HEK293 (cell line): ENCODE data around the gene ZDHHC13.

ENCODE experiments used
- CTCF ChIA-PET: fragments of 350-600 bp; formaldehyde crosslinking; extraction: SDS; loops from one replicate; lab custom pipeline; 2021; ENCODE audit warnings: antibody characterized with exemption; lab: Yijun Ruan, JAX
- POLR2A ChIA-PET: fragments of 300-600 bp; formaldehyde crosslinking; extraction: SDS; loops from one replicate; lab custom pipeline; 2020; ENCODE audit warnings: antibody characterized with exemption, inconsistent platforms; lab: Yijun Ruan, JAX
- H3K27ac ChIP-seq: fragments of 200-500 bp; sonication (Bioruptor generic); 2 replicates; pipeline ENCODE4 v1.5.1; 2014; ENCODE audit warnings: low read depth, low read length, control low read depth, inconsistent platforms; ENCODE audit errors: extremely low read depth
- H3K36me3 ChIP-seq, 2 experiments: fragments of 200-500 bp in 1 of 2; sonication (Bioruptor generic) in 1 of 2; 1 replicate in 1 of 2; 2 replicates in 1 of 2; pipeline ENCODE4 v1.5.1; 2014 to 2017; ENCODE audit warnings: inconsistent platforms in 2 of 2, low read length in 2 of 2; ENCODE audit not compliant: control insufficient read depth in 2 of 2, insufficient read depth in 1 of 2
- H3K4me1 ChIP-seq: fragments of 200-500 bp; sonication (Bioruptor generic); 2 replicates; pipeline ENCODE4 v1.5.1; 2014; ENCODE audit warnings: mild to moderate bottlenecking, low read length, inconsistent platforms; ENCODE audit not compliant: control insufficient read depth, insufficient read depth
- H3K4me3 ChIP-seq: 2 replicates; pipeline ENCODE4 v1.5.1; 2011; ENCODE audit warnings: low read depth, mild to moderate bottlenecking, control low read depth, low read length, moderate library complexity
- H3K9me3 ChIP-seq: fragments of 200-500 bp; sonication (Bioruptor generic); 2 replicates; pipeline ENCODE4 v1.5.1; 2014; ENCODE audit warnings: low read depth, low read length, inconsistent platforms; ENCODE audit not compliant: control insufficient read depth, insufficient read depth
- EGR2 ChIP-seq: fragments of 450-650 bp; formaldehyde crosslinking; IDR thresholded peaks from 2 replicates; pipeline ENCODE4 v1.5.1; 2016; ENCODE audit warnings: low read depth, missing biosample characterization, missing genetic modification characterization
- FEZF1 ChIP-seq: fragments of 450-650 bp; formaldehyde crosslinking; IDR thresholded peaks from 2 replicates; pipeline ENCODE4 v1.5.1; 2016; ENCODE audit warnings: missing biosample characterization, missing genetic modification characterization
- MEIS1 ChIP-seq: sonication (generic); formaldehyde crosslinking; IDR thresholded peaks from 2 replicates; pipeline ENCODE4 v1.8.1; 2022; ENCODE audit warnings: missing genetic modification reagents, mild to moderate bottlenecking, borderline replicate concordance
- OSR2 ChIP-seq: fragments of 450-650 bp; formaldehyde crosslinking; IDR thresholded peaks from 2 replicates; pipeline ENCODE4 v1.5.1; 2016; ENCODE audit warnings: missing biosample characterization, missing genetic modification characterization
- SCRT2 ChIP-seq: fragments of 450-650 bp; formaldehyde crosslinking; IDR thresholded peaks from 2 replicates; pipeline ENCODE4 v1.5.1; 2016; ENCODE audit warnings: missing biosample characterization, missing genetic modification characterization
- SP2 ChIP-seq: fragments of 450-650 bp; formaldehyde crosslinking; IDR thresholded peaks from 2 replicates; pipeline ENCODE4 v1.5.1; 2016; ENCODE audit warnings: missing biosample characterization, missing genetic modification characterization
- SP7 ChIP-seq: fragments of 450-650 bp; formaldehyde crosslinking; IDR thresholded peaks from 2 replicates; pipeline ENCODE4 v1.5.1; 2016; ENCODE audit warnings: missing biosample characterization, missing genetic modification characterization
- ZBTB17 ChIP-seq: fragments of 450-650 bp; formaldehyde crosslinking; IDR thresholded peaks from 2 replicates; pipeline ENCODE4 v1.5.1; 2016; ENCODE audit warnings: missing biosample characterization, missing genetic modification characterization
- ZBTB7A ChIP-seq: fragments of 450-650 bp; formaldehyde crosslinking; IDR thresholded peaks from 2 replicates; pipeline ENCODE4 v1.5.1; 2016; ENCODE audit warnings: low read depth, missing biosample characterization, missing genetic modification characterization
- ZNF239 ChIP-seq: fragments of 450-650 bp; formaldehyde crosslinking; IDR thresholded peaks from 2 replicates; pipeline ENCODE4 v1.5.1; 2016; ENCODE audit warnings: missing biosample characterization, missing genetic modification characterization
- ZNF248 ChIP-seq: fragments of 450-650 bp; formaldehyde crosslinking; IDR thresholded peaks from 2 replicates; pipeline ENCODE4 v1.5.1; 2017; ENCODE audit warnings: missing biosample characterization, missing genetic modification characterization
- ZNF362 ChIP-seq: fragments of 450-650 bp; formaldehyde crosslinking; IDR thresholded peaks from 2 replicates; pipeline ENCODE4 v1.5.1; 2016; ENCODE audit warnings: missing biosample characterization, missing genetic modification characterization
- ZNF37A ChIP-seq: fragments of 450-650 bp; IDR thresholded peaks from 2 replicates; pipeline ENCODE4 v1.5.1; 2018; ENCODE audit warnings: missing biosample characterization, missing genetic modification characterization
- ZNF629 ChIP-seq: fragments of 450-650 bp; formaldehyde crosslinking; IDR thresholded peaks from 2 replicates; pipeline ENCODE4 v1.5.1; 2017; ENCODE audit warnings: missing biosample characterization, missing genetic modification characterization
- ZNF830 ChIP-seq: fragments of 450-650 bp; IDR thresholded peaks from 2 replicates; pipeline ENCODE4 v1.5.0; 2018; ENCODE audit warnings: missing biosample characterization, missing genetic modification characterization, low read depth, mild to moderate bottlenecking, moderate library complexity
- ZNF843 ChIP-seq: fragments of 450-650 bp; formaldehyde crosslinking; IDR thresholded peaks from 2 replicates; pipeline ENCODE4 v1.5.1; 2016; ENCODE audit warnings: missing biosample characterization, missing genetic modification characterization
- TF ChIP-seq, protein P1 (sequence below): fragments of 450-650 bp; formaldehyde crosslinking; IDR thresholded peaks from 2 replicates; pipeline ENCODE4 v1.5.1; 2017; ENCODE audit warnings: missing biosample characterization, missing genetic modification characterization

Gene ZDHHC13

GRCh38 chr11:19101796-19102520 lies 15.0 kb upstream of the ZDHHC13 start:
- ChIA-PET CTCF (interaction anchor here (0.6 to 1.3 kb wide), 4 partner anchors 22 to 692 kb away, joined by 3 to 8 read pairs (median 4); no protein-coding TSS in a partner anchor), POLR2A (no interaction called here)
- Histone ChIP-seq H3K36me3 (no peaks in the 10 kb centered on the region), H3K9me3 (no peaks in the 10 kb centered on the region), H3K4me3 (no peak overlapping the region), H3K4me1 (0 out of 2 replicates have a peak, but pooled peaks cover 3% of the 10 kb centered on the region), H3K27ac (no peak overlapping the region)
- TF ChIP-seq ZBTB17 (tag by site-specific recombination) (peak; percentile 18; the same call in 1 of the 2 replicates), EGR2 (tag by site-specific recombination) (no peak), ZNF362 (tag by site-specific recombination) (0 out of 2 replicates have a peak, but pooled peaks have one; percentile 58), ZNF629 (tag by site-specific recombination) (peak; percentile 41; the same call in 1 of the 2 replicates), SP7 (tag by site-specific recombination) (peak; percentile 66), ZNF843 (no peak), MEIS1 (CRISPR knock-in tag) (0 out of 2 replicates have a peak, but pooled peaks have one; percentile 38), FEZF1 (tag by site-specific recombination) (no peak), SCRT2 (peak; percentile 88), OSR2 (peak; percentile 41; the same call in 1 of the 2 replicates)
- TF ChIP-seq, protein P1, sequence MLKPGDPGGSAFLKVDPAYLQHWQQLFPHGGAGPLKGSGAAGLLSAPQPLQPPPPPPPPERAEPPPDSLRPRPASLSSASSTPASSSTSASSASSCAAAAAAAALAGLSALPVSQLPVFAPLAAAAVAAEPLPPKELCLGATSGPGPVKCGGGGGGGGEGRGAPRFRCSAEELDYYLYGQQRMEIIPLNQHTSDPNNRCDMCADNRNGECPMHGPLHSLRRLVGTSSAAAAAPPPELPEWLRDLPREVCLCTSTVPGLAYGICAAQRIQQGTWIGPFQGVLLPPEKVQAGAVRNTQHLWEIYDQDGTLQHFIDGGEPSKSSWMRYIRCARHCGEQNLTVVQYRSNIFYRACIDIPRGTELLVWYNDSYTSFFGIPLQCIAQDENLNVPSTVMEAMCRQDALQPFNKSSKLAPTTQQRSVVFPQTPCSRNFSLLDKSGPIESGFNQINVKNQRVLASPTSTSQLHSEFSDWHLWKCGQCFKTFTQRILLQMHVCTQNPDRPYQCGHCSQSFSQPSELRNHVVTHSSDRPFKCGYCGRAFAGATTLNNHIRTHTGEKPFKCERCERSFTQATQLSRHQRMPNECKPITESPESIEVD (tag by site-specific recombination) = peak; percentile 23; the same call in 1 of the 2 replicates

GRCh38 chr11:19102521-19102900 lies 14.5 kb upstream of the ZDHHC13 start:
- TF ChIP-seq ZNF830 (tag by site-specific recombination) = no peak
- TF ChIP-seq ZNF239 = peak; percentile 71; the same call in 1 of the 2 replicates
- TF ChIP-seq ZNF37A (tag by site-specific recombination) = no peak
- TF ChIP-seq SP2 (tag by site-specific recombination) = no peak
- Histone ChIP-seq H3K9me3 (no peaks in the 10 kb centered on the region), H3K4me3 (no peak overlapping the region), H3K36me3 (no peaks in the 10 kb centered on the region), H3K4me1 (0 out of 2 replicates have a peak, but pooled peaks cover 3% of the 10 kb centered on the region), H3K27ac (no peak overlapping the region)
- POLR2A ChIA-PET = no interaction called here
- CTCF ChIA-PET = interaction anchor here (0.6 to 1.3 kb wide), 4 partner anchors 23 to 453 kb away, joined by 3 to 8 read pairs (median 3); no protein-coding TSS in a partner anchor

DNA sequence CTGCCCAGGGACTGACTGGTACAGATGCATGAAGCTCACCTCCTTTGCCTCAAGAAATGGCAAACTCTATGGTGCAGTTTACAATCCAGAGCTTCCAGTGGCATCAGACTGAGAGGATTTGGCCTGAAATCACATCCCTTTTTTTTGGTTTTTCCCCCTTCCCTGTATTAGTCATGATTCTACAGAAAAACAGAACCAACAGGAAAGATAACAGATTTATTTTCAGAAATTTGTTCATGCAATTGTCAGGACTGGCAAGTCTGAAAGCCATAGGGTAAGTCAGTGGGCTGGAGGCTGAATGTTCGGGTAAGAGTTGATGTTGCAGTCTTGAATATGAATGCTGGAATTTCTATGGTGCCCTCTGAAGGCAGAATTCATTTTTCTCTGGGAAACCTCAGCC lies 12.0 kb upstream of the ZDHHC13 start:
- H3K36me3 ChIP-seq = no peaks in the 10 kb centered on the region
- no peak overlapping the region for H3K27ac ChIP-seq
- 0 out of 2 replicates have a peak, but pooled peaks cover 3% of the 10 kb centered on the region for H3K4me1 ChIP-seq
- ChIA-PET POLR2A (no interaction called here), CTCF (interaction anchor here (1.2 to 1.4 kb wide), 2 partner anchors 28 to 34 kb away, joined by 3 read pairs; no protein-coding TSS in a partner anchor)
- H3K9me3 ChIP-seq = no peaks in the 10 kb centered on the region
- TF ChIP-seq ZBTB7A (tag by site-specific recombination) (no peak), ZNF248 (tag by site-specific recombination) (no peak)
- no peak overlapping the region for H3K4me3 ChIP-seq
